OCI-LY7 (cell line): ENCODE data around the gene ADGRF1. TPM values are rescaled to one million over a fixed set of nuclear protein-coding genes. Genes with fewer than 3 reads are reported as not detected.

ENCODE experiments used
- BruUV-seq: library from RNA; stranded (reverse); fragments of 400-500 nt; replicated peaks from 2 replicates; lab custom pipeline; 2021; lab: Mats Ljungman, UMichigan
- CTCF ChIA-PET: fragments of 300-600 bp; sonication (Branson Sonifier 250); formaldehyde crosslinking; loops from one replicate; lab custom pipeline; 2022; ENCODE audit warnings: antibody characterized with exemption; ENCODE audit not compliant: unreplicated experiment; lab: Charles Lee
- POLR2A ChIA-PET: fragments of 300-600 bp; sonication (Branson Sonifier 250); formaldehyde crosslinking; loops from one replicate; lab custom pipeline; 2022; ENCODE audit warnings: antibody characterized with exemption; lab: Charles Lee
- DNase-seq: peaks from one replicate; pipeline ENCODE4 v3.0.0-alpha.2; 2015; ENCODE audit warnings: low spot score
- H2AFZ ChIP-seq: fragments of 200-600 bp; sonication (generic), shearing (Covaris generic); 2 replicates; pipeline ENCODE4 v1.6.1; 2014; ENCODE audit warnings: mild to moderate bottlenecking, antibody characterized with exemption, low read length, moderate library complexity
- H3K27ac ChIP-seq: fragments of 200-600 bp; sonication (generic); 2 replicates; pipeline ENCODE4 v1.5.1; 2014; ENCODE audit warnings: mixed run types, low read depth, mild to moderate bottlenecking, moderate library complexity, low read length, inconsistent platforms; ENCODE audit not compliant: poor library complexity, severe bottlenecking
- H3K36me3 ChIP-seq: fragments of 200-600 bp; sonication (generic); 2 replicates; pipeline ENCODE4 v1.6.1; 2014; ENCODE audit warnings: mild to moderate bottlenecking, antibody characterized with exemption, low read length, moderate library complexity, mixed read lengths; ENCODE audit not compliant: insufficient read depth
- H3K4me1 ChIP-seq: fragments of 200-600 bp; sonication (generic); 2 replicates; pipeline ENCODE4 v1.5.1; 2014; ENCODE audit warnings: mild to moderate bottlenecking, low read length; ENCODE audit not compliant: insufficient read depth, poor library complexity, severe bottlenecking
- H3K4me2 ChIP-seq: fragments of 200-600 bp; sonication (generic); 2 replicates; pipeline ENCODE4 v1.6.1; 2014; ENCODE audit warnings: mild to moderate bottlenecking, low read length
- H3K4me3 ChIP-seq: fragments of 200-600 bp; sonication (generic); 2 replicates; pipeline ENCODE4 v1.5.1; 2014; ENCODE audit warnings: mild to moderate bottlenecking, low read depth, low read length; ENCODE audit not compliant: poor library complexity, severe bottlenecking
- H3K79me2 ChIP-seq: fragments of 200-600 bp; sonication (generic); 2 replicates; pipeline ENCODE4 v1.6.1; 2016; ENCODE audit warnings: low read depth, mild to moderate bottlenecking, low read length, moderate library complexity, mixed read lengths; ENCODE audit not compliant: insufficient read depth
- H3K9me2 ChIP-seq: fragments of 200-600 bp; sonication (generic); 2 replicates; pipeline ENCODE4 v1.6.1; 2016; ENCODE audit warnings: mild to moderate bottlenecking, low read length, mixed read lengths; ENCODE audit not compliant: insufficient read depth
- H3K9me3 ChIP-seq: fragments of 200-600 bp; sonication (generic); 2 replicates; pipeline ENCODE4 v1.6.1; 2014; ENCODE audit warnings: mild to moderate bottlenecking, mixed run types, low read length, mixed read lengths
- H4K20me1 ChIP-seq: fragments of 200-600 bp; sonication (generic); 2 replicates; pipeline ENCODE4 v1.6.1; 2014; ENCODE audit warnings: mild to moderate bottlenecking, antibody characterized with exemption, low read length, moderate library complexity, mixed read lengths; ENCODE audit not compliant: insufficient read depth
- EZH2phosphoT487 ChIP-seq: fragments of 200-600 bp; sonication (generic); IDR thresholded peaks from 2 replicates; pipeline ENCODE4 v1.6.1; 2018; ENCODE audit warnings: low read depth, borderline replicate concordance, mild to moderate bottlenecking, mixed run types, antibody characterized with exemption, low read length, moderate library complexity, mixed read lengths
- intact Hi-C: fragments of 100-400 bp; cut with micrococcal nuclease; formaldehyde crosslinking; loops from one replicate; pipeline ENCODE4 v1.10.0; 2022; ENCODE audit not compliant: unreplicated experiment
- total RNA-seq, 2 experiments: library from RNA; depleted of rRNA in 1 of 2; stranded (reverse); fragments of >200 nt in 1 of 2; shearing (Covaris generic) in 1 of 2; gene quantifications; 2 replicates each; pipeline ENCODE4 v1.2.3, GENCODE V29; 2014 to 2022
- TF ChIP-seq, protein P1 (sequence below): fragments of 200-600 bp; sonication (generic); conservative IDR thresholded peaks from 2 replicates; pipeline ENCODE4 v1.5.1; 2014; ENCODE audit warnings: mild to moderate bottlenecking, antibody characterized with exemption, low read length, moderate library complexity, mixed read lengths

Gene ADGRF1
- total RNA-seq, 2 experiments from 2014 or later = not detected

DNA sequence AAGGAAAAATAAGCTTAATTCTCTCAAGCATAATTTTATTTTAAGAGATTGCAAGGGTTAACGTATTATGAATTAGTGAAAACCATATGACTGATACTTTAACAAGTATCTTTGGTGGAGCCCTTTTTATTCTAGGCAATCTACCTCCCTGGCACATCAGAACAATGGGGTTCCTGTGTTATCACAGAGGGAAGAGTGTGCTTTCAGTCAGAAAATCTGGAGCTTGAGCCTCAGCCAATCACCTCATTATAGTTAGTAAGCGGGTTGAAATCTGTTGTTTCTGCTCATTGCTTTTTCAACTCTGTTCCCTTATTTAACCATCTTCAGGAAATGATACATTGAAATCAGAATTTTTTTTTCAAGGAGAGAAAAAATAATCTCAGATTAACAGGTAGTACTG is 391 bp downstream of the ADGRF1 start:
- H2AFZ ChIP-seq = no peak overlapping the region
- no peaks in the 10 kb centered on the region for H4K20me1 ChIP-seq
- H3K4me2 ChIP-seq = no peak overlapping the region
- no peaks in the 10 kb centered on the region for H3K9me3 ChIP-seq
- H3K27ac ChIP-seq = no peak overlapping the region
- ChIA-PET POLR2A (interaction anchor here (0.5 to 0.7 kb wide), 2 partner anchors 491 to 787 kb away, joined by 3 read pairs; no protein-coding TSS in a partner anchor), CTCF (no interaction called here)
- no peaks in the 10 kb centered on the region for H3K9me2 ChIP-seq
- BruUV-seq = no TSS peak
- H3K79me2 ChIP-seq = no peaks in the 10 kb centered on the region
- TF ChIP-seq, protein P1, sequence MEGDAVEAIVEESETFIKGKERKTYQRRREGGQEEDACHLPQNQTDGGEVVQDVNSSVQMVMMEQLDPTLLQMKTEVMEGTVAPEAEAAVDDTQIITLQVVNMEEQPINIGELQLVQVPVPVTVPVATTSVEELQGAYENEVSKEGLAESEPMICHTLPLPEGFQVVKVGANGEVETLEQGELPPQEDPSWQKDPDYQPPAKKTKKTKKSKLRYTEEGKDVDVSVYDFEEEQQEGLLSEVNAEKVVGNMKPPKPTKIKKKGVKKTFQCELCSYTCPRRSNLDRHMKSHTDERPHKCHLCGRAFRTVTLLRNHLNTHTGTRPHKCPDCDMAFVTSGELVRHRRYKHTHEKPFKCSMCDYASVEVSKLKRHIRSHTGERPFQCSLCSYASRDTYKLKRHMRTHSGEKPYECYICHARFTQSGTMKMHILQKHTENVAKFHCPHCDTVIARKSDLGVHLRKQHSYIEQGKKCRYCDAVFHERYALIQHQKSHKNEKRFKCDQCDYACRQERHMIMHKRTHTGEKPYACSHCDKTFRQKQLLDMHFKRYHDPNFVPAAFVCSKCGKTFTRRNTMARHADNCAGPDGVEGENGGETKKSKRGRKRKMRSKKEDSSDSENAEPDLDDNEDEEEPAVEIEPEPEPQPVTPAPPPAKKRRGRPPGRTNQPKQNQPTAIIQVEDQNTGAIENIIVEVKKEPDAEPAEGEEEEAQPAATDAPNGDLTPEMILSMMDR = no peak
- TF ChIP-seq EZH2phosphoT487 = no peak
- H3K36me3 ChIP-seq = no peaks in the 10 kb centered on the region
- intact Hi-C loops = loop anchor here (10.0 kb wide), 1 partner anchor 57 kb away; no protein-coding TSS in a partner anchor
- no peak for DNase-seq
- no peaks in the 10 kb centered on the region for H3K4me1 ChIP-seq
- H3K4me3 ChIP-seq = no peak overlapping the region

DNA sequence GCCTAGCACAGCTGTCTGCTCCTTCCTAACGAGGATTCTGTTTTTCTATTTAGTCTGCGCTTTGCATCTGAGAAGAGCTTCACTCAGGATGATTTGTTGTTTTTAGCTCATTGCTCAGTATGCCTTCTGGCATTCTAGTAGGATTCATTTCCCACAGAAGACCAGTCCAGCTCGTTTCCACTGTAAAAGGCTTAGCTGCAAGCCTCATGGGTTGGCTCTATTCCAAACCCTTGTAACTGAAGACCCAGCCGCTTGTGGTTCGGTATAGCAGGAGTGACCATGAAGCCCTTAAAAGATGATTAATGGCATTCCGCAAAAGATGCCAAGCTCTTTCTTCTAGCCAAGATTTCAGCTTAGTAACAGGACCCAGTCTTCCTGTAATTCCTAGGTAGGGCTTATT is 7.2 kb downstream of the ADGRF1 start:
- BruUV-seq = no TSS peak

DNA sequence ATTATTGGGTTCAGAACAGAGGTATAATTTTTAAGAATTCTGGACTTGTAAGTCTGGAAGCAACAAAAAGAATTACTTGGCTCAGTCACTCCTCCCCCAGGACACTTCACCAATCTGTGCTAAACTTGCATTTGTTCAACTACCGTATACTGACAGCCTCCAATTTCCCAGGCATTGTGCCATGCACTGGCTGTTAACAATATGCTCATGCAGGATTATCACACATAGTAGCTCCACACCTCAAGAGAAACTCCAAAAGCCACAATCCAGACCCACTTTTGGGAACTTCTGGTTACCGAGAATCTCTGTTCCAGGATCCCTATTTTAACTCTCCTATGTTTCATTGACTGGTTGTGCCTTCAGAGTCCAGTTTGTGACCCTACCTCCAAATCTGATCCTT is 7.7 kb downstream of the ADGRF1 start:
- no peaks in the 10 kb centered on the region for H4K20me1 ChIP-seq
- no TSS peak for BruUV-seq
- no peak overlapping the region for H3K4me3 ChIP-seq
- no peaks in the 10 kb centered on the region for H3K9me2 ChIP-seq
- TF ChIP-seq, protein P1 = no peak
- TF ChIP-seq EZH2phosphoT487 = no peak
- no peak for DNase-seq
- H3K27ac ChIP-seq = no peak overlapping the region
- no peak overlapping the region for H2AFZ ChIP-seq
- H3K79me2 ChIP-seq = no peaks in the 10 kb centered on the region
- H3K36me3 ChIP-seq = no peaks in the 10 kb centered on the region
- H3K4me2 ChIP-seq = no peak overlapping the region
- H3K9me3 ChIP-seq = no peaks in the 10 kb centered on the region
- POLR2A ChIA-PET = interaction anchor here (0.7 to 1.3 kb wide), 3 partner anchors 13 to 32 kb away, joined by 3 read pairs; no protein-coding TSS in a partner anchor
- no peaks in the 10 kb centered on the region for H3K4me1 ChIP-seq
- intact Hi-C loops = no loop called here
- CTCF ChIA-PET = no interaction called here

More for the DNA sequence above, 7.2 kb downstream of the ADGRF1 start:
- CTCF ChIA-PET = no interaction called here
- no peak for DNase-seq
- H2AFZ ChIP-seq = no peak overlapping the region
- H3K79me2 ChIP-seq = no peaks in the 10 kb centered on the region
- no peaks in the 10 kb centered on the region for H3K9me3 ChIP-seq
- H3K9me2 ChIP-seq = no peaks in the 10 kb centered on the region
- H3K36me3 ChIP-seq = no peaks in the 10 kb centered on the region
- H3K4me1 ChIP-seq = no peaks in the 10 kb centered on the region
- H4K20me1 ChIP-seq = no peaks in the 10 kb centered on the region
- POLR2A ChIA-PET = interaction anchor here (0.7 to 1.1 kb wide), 3 partner anchors 25 to 335 kb away, joined by 3 read pairs; no protein-coding TSS in a partner anchor
- no peak overlapping the region for H3K27ac ChIP-seq
- no peak overlapping the region for H3K4me3 ChIP-seq
- intact Hi-C loops = no loop called here
- H3K4me2 ChIP-seq = no peak overlapping the region
- TF ChIP-seq, protein P1 = no peak
- TF ChIP-seq EZH2phosphoT487 = no peak
